Endothelial cell (in vitro differentiated cells): ENCODE results near the gene C1QTNF6. TPM values are rescaled to one million over a fixed set of nuclear protein-coding genes. Genes with fewer than 3 reads are reported as not detected.

Experiments used
- DNase-seq: peaks from one replicate; pipeline ENCODE4 v3.0.0; 2021; ENCODE audit warnings: low spot score
- H3K27ac Mint-ChIP-seq: one replicate; pipeline ENCODE4 v1.8.0; 2021; ENCODE audit warnings: mixed read lengths, inconsistent platforms; ENCODE audit not compliant: unreplicated experiment
- H3K27me3 Mint-ChIP-seq: one replicate; pipeline ENCODE4 v1.8.0; 2021; ENCODE audit warnings: mild to moderate bottlenecking, moderate library complexity, mixed read lengths, inconsistent platforms; ENCODE audit not compliant: unreplicated experiment
- H3K36me3 Mint-ChIP-seq: one replicate; pipeline ENCODE4 v1.8.0; 2021; ENCODE audit warnings: mild to moderate bottlenecking, low read depth, mixed read lengths, inconsistent platforms; ENCODE audit not compliant: unreplicated experiment
- H3K4me1 Mint-ChIP-seq: one replicate; pipeline ENCODE4 v1.8.0; 2021; ENCODE audit warnings: mild to moderate bottlenecking, mixed read lengths, inconsistent platforms; ENCODE audit not compliant: unreplicated experiment
- H3K4me3 Mint-ChIP-seq: one replicate; pipeline ENCODE4 v1.8.0; 2021; ENCODE audit warnings: mild to moderate bottlenecking, mixed read lengths, inconsistent platforms; ENCODE audit not compliant: unreplicated experiment
- H3K9me3 Mint-ChIP-seq: one replicate; pipeline ENCODE4 v1.8.0; 2021; ENCODE audit warnings: mixed read lengths, inconsistent platforms; ENCODE audit not compliant: unreplicated experiment
- total RNA-seq: library from RNA; stranded (reverse); fragmentation: NEBNext Ultra II Directional; extraction: Animal tissue kit (Norgen Biotek cat#: 25700); gene quantifications from one replicate; pipeline ENCODE4 v1.2.1, GENCODE V29; 2021; ENCODE audit not compliant: unreplicated experiment
- TF ChIP-seq, protein P1 (sequence below): fragments of 200-600 bp; sonication (generic); IDR thresholded peaks from one replicate; pipeline ENCODE4 v1.5.0; 2021; ENCODE audit warnings: antibody characterized with exemption; ENCODE audit not compliant: unreplicated experiment

C1QTNF6 gene
- total RNA-seq, 1 donor from 2014 or later: 32.7 TPM

DNA sequence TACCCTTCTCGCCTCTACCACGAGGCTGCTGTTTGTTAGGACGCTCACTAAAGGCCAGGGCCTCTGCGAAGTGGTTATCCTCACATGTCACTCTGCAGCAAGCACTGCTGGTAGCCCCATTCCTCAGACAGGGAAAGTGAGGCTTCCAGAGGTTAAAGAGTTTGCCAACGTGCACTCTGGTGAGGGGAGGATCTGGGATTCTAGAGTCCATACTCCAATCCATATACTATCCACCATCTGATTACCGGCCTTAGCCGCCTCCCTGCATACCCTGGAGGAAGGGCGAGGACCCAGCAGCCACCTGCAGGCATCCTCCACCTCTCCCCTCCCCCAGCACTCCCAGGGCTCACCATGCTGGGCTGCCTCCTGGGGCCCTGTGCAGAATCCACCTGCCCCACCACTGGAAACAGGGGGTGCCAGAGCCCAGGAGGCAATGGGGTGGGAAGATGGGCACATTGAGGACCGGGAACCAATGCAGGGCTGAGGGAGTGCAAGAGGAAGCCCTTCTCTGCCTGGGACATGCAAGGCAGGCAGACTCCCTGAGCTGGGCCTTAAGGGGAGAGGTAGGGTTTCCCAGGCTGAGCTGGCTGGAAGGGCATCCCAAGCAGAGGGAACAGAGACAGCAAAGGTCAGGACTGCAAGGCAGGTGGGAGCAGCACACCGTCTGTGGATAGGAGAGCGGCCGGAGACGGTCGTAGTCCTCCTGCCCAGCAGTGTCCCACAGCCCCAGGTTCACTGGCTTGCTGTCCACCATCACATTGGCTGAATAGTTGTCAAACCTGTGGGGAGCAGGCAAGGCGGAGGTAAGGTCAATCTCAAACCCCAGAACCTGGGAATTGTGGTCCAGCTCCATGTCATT lies 44.3 kb upstream of the C1QTNF6 start:
- Mint-ChIP-seq H3K4me3 (no peak overlapping the region), H3K4me1 (peaks cover 13% of the 10 kb centered on the region), H3K27ac (no peak overlapping the region), H3K36me3 (no peaks in the 10 kb centered on the region), H3K27me3 (peaks cover 13% of the 10 kb centered on the region), H3K9me3 (no peaks in the 10 kb centered on the region)
- no peak for DNase-seq
- TF ChIP-seq, protein P1, sequence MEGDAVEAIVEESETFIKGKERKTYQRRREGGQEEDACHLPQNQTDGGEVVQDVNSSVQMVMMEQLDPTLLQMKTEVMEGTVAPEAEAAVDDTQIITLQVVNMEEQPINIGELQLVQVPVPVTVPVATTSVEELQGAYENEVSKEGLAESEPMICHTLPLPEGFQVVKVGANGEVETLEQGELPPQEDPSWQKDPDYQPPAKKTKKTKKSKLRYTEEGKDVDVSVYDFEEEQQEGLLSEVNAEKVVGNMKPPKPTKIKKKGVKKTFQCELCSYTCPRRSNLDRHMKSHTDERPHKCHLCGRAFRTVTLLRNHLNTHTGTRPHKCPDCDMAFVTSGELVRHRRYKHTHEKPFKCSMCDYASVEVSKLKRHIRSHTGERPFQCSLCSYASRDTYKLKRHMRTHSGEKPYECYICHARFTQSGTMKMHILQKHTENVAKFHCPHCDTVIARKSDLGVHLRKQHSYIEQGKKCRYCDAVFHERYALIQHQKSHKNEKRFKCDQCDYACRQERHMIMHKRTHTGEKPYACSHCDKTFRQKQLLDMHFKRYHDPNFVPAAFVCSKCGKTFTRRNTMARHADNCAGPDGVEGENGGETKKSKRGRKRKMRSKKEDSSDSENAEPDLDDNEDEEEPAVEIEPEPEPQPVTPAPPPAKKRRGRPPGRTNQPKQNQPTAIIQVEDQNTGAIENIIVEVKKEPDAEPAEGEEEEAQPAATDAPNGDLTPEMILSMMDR: no peak

DNA sequence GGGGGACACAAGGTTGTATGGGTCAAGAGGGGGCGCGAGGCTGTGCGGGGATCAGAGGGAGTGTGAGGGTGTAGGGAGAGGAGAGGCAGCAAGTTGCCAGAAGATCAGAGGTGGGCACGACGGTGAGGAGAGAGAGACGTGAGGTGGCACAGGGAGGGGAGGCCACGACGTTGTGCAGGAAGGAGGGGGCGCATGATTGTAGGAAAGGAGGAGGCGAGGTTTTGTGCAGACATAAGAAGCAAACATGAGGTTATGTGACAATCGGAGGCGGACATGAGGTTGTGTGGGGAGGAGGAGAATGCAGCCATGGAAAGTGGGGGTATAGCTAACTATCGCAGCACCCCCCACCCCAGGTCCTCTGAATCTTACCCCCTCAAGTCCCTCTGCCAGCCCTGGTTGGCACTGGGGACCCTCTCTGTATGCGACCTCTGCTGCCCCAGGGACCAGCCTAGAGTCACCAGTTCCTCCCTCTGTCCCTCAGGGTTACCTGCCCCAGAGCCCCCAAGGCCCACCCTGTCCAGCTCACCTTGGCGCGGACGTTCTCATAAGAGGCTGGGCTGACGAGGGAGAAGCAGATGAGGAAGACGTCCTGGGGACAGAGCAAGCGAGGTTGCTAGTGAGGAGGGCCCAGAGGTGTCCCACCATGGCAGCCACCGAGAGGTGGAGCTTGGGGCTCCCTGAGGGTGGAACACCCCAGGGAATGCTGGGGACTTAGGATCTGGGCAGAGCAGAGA lies 43.5 kb upstream of the C1QTNF6 start:
- DNase-seq: no peak
- no peaks in the 10 kb centered on the region for H3K36me3 Mint-ChIP-seq
- peaks cover 12% of the 10 kb centered on the region for H3K27me3 Mint-ChIP-seq
- H3K4me3 Mint-ChIP-seq: no peak overlapping the region
- TF ChIP-seq, protein P1: no peak
- H3K9me3 Mint-ChIP-seq: no peaks in the 10 kb centered on the region
- peaks cover 9% of the 10 kb centered on the region for H3K4me1 Mint-ChIP-seq
- H3K27ac Mint-ChIP-seq: peak overlapping the region; percentile 36

DNA sequence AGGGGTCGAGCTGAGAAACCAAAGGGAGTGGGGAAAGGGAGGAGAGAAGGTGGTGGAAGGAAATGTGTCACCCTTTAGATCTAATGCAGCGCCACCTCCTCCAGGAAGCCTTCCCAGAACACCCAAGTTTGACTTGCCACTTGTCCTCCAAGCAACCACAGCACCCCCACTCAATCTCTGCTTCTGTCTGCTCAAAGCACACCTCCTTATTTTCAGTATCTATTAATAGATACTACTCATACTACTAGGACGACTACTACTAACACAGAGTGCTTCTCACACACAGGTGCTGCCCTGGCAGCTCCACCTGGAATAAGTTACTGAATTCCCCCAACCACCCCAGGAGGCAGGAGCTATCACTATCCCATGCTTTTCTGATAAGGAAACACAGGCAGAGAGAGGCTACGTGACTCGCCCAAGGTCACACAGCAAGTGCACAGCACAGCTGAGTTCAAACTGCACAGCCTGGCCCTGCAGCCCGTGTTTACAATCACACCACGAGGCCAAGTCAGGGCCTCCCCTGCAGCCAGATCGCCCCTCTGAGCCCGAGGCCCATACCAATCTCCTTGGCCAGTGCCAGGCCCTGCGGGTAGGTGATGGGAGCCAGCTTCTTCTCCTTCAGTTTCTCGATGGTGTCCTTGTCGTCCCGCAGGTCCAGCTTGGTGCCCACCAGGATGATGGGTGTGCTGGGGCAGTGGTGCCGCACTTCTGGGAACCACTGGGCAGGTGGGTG lies 42.8 kb upstream of the C1QTNF6 start:
- Mint-ChIP-seq H3K36me3 (no peaks in the 10 kb centered on the region), H3K4me1 (peaks cover 4% of the 10 kb centered on the region), H3K9me3 (no peaks in the 10 kb centered on the region), H3K27me3 (peaks cover 8% of the 10 kb centered on the region), H3K27ac (no peak overlapping the region), H3K4me3 (no peak overlapping the region)
- TF ChIP-seq, protein P1: no peak
- DNase-seq: no peak

DNA sequence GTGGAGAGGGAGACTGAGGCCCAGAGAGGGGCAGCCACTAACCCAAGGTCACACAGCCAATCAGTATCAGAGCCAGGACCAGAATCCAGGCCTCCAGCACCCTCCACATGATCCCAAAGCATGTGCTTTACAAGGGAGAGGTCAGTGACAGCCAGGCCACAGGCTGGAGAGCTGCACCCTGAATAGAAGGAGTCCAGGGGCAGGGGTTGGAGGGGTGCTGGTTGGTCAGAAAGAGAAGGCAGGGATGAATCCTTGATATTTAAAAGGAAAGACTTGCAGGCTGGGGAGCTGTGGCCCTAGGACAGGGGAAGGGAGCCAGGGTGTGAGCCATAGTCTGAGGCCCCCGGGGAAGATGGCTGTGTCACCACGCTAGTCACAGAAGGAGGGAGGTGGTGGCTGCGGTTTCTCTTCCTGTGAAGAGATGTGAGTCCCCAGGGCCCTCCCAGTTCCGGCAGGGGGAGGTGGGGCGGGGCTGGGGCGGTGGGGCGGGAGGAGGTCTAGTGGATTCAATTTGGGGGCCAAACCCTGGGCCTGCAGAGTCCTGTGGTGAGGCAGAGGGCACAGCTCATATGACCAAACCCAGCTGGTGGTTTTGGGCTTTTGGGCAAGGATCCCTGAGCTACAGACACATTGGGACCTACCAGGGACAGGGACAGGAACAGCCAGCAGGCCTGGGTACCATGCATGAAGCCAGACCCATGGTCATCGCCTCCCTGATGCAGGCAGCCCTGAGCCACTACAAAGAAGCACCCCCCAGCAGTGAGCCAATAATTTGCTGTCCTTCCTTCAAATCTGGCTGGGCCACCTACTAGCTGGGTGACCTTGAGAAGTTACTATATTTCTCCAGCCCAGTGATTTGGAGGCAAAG lies 42.0 kb upstream of the C1QTNF6 start:
- H3K4me3 Mint-ChIP-seq: no peak overlapping the region
- H3K27ac Mint-ChIP-seq: no peak overlapping the region
- TF ChIP-seq, protein P1: no peak
- H3K27me3 Mint-ChIP-seq: peaks cover 6% of the 10 kb centered on the region
- no peaks in the 10 kb centered on the region for H3K4me1 Mint-ChIP-seq
- DNase-seq: no peak
- peaks cover under 1% of the 10 kb centered on the region for H3K9me3 Mint-ChIP-seq
- H3K36me3 Mint-ChIP-seq: peaks cover under 1% of the 10 kb centered on the region
